HG03103 (cell line): ENCODE results near the gene RIPPLY3.
"Not testable (repeated sequence)": the region's sequence is repeated elsewhere in the genome, so short reads cannot be mapped to it uniquely, and the experiment has no call there.

Source experiments
- ATAC-seq: cut with Tn5 transposase; IDR thresholded peaks from one replicate; pipeline ENCODE4 v1.9.1; 2021; ENCODE audit warnings: low read depth; ENCODE audit not compliant: unreplicated experiment

The RIPPLY3 gene

DNA sequence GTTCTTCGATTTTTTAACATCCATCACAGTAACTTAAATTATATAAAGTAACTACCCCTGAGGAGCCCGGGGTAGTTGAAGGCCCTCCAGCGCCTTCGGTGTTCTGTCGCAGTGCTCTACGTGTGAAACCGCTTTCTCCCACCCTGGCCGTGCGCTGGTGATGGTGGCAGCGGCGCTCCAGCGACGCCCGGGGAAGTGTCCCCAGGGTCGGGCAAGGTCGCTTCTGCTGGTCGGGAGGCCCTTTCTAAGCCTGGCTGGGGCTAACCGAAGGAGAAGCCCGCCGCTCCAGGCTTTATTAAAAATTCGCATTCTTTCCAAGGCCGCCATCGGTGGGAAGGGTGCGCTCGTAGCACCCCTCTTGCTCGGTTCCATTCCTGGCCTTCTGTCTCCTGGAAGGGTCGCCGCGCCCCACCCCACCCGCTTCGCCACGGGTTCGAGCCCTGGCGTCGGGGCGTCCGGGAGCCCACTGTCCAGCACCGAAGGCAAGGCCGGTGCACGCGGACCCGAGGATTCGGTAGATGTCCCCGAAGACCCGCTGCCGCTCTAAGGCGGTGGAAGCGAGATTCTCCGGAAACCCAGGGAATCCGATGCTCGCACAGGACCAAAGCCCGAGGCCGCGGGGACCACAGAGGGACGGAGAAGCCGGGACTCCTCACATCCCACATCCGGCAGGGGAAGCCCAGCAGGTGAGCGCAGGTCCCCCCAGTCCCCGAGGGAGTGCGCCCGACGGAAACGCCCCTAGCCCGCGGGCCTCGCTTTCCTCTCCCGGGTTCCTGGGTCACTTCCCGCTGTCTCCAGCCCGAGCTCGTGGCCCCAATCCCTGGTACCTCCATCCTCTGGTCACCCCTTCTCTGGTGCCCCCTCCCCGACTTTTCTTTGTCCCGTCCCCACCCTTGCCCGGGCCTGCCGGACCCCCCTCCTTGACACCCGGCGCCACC is 685 bp upstream of the RIPPLY3 start:
- ATAC-seq, result no peak

- no peak for ATAC-seq
These were observed 2.2 kb downstream of the RIPPLY3 start for GRCh38 chr21:37008724-37009123.

GRCh38 chr21:37009740-37010341 is 3.3 kb downstream of the RIPPLY3 start:
- peak; percentile 86 for ATAC-seq

DNA sequence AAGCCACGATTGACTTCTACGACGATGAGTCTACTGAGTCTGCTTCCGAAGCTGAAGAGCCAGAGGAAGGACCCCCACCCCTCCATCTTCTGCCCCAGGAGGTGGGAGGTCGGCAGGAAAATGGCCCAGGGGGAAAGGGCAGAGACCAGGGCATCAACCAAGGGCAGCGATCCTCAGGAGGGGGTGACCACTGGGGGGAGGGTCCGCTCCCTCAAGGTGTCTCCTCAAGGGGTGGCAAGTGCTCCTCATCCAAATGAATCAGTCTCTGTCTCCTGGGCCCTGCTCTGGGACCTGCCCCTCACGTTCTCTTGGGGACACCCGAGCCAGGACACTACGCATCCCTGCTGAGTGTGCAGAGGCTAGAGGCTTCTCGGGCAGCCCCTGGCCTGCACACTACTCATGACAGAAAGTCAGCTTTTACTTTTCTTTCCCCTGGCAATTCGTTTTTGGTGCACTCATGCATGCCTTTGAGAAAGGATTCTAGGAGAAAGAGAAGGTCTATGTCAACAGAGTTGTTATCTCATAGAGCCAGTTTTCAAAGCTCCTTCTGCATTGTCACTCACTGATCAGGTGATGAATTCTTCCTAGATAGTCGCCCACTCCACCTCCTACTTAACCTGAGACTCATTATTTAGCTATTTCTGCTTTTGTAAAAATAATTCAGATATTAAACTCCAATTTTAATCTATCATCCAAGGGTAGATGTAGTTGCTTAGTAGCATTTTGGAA is 11.6 kb downstream of the RIPPLY3 start:
- no peak for ATAC-seq

- no peak for ATAC-seq
These were observed 20.0 kb downstream of the RIPPLY3 start for GRCh38 chr21:37026499-37026898.

DNA sequence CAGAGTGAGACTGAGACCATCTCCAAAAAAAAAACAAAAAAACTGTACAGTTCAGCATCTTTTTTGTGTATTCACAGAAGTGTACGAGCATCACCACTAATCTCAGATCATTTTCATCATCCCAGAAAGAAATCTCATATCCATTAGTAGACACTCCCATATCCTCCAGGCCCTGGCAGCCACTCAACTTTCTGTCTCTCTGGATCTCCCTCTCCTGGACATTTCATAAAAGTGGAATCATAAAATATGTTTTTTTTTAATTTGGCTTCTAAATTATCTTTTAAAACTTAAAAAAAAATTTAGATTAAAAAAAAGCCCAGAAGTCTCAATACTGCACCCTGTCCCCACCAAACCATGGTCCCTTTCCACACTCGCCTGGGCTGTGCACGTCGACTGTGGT is 22.1 kb downstream of the RIPPLY3 start:
- no peak for ATAC-seq

DNA sequence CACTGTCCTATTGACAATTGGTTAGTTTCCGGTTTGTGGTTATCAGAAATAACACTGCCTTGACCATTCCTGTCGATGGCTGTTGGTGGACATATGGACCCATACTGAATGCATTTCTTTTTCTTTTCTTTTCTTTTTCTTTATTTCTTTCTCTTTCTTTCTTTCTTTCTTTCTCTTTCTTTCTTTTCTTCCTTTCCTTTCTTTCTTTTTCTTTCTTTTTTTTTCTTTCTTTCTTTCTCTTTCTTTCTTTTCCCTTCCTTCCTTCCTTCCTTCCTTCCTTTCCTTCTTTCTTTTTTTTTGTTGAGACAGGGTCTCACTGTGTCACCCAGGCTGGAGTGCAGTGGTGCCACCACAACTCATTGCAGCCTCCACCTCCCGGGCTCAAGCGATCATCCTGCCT is 24.4 kb downstream of the RIPPLY3 start:
- ATAC-seq, result no peak

GRCh38 chr21:37032293-37032692 is 25.8 kb downstream of the RIPPLY3 start:
- no peak for ATAC-seq

DNA sequence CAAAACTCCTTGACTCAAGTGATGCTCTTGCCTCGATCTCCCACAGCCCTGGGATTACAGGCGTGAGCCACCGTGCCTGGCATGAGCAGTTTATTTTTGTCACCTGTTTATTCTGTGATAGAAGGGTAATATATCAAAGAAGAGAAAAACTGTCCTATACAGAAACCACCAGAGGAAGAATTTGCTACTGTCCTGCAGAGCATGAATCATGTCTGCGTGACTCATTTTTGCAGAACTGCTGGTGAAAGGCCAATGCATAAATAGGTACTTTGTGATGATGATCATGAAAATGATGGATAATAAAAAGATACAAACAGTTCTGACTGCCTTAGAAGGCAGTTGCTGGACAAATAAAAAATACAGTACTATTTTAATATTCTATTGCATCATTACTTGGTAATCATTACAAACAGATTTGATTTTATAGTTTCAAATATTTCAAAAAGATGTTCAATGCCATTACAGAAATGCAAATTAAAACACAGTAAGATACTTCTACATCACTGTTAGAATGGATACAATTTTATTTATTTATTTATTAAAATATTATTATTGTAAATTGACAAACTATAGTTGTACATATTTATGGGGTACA is 26.5 kb downstream of the RIPPLY3 start:
- ATAC-seq, result no peak

DNA sequence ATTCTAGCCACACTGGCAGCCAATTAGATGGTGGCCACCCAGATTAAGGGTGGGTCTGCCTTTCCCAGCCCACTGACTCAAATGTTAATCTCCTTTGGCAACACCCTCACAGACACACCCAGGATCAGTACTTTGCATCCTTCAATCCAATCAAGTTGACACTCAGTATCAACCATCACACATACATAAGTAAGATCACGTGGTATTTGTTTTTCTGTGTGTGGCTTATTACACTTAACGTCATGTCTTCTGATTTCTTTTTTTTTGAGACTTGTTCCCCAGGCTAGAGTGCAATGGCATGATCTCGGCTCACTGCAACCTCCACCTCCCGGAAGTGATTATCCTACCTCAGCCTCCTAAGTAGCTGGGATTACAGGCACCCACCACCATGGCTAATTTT is 27.9 kb downstream of the RIPPLY3 start:
- not testable (repeated sequence) for ATAC-seq

DNA sequence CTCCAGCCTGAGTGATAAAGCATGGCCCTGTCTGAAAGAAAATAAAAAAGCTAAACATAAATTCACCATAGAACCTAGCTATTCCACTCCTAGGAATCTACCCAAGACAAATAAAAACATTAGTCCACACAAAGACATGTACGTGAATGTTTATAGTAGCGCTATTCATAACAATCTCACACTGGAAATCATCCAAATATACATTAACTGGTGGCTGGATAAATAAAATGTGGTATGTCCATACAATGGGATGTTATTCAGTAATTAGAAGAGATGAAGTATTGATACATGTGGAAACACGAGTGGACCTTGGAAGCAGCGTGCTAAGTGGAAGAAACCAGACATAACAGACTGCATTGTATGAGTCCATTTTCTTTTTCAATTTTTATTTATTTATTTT is 29.7 kb downstream of the RIPPLY3 start:
- no peak for ATAC-seq

- ATAC-seq, result no peak
These were observed 33.0 kb downstream of the RIPPLY3 start for GRCh38 chr21:37039411-37040075.

- ATAC-seq, result no peak
These were observed 33.7 kb downstream of the RIPPLY3 start for GRCh38 chr21:37040212-37040611.

DNA sequence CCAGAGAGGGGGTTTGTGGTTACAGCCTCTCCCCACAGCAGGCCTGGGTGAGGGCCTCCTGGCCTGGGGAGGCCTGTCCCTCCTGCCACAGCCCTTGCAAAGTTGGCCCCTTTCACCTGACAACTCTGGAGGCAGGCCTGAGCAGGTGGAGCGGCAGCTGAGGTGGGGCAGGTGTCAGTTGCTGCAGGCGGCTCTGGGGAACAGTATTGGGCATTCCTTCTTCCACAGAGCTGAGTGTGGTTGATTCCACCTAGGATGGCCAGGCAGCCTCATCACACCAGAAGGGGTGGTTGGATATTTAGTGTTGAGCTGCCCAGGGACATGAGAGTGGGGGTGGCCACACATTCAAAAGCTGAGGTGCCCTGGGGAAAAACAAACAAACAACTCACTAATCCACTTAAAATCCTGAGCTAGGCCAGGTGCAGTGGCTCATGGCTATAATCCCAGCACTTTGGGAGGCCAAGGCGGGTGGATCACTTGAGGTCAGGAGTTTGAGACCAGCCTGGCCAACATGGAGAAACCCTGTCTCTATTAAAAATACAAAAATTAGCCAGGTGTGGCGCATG is 35.3 kb downstream of the RIPPLY3 start:
- ATAC-seq, result no peak

GRCh38 chr21:37043818-37044217 is 37.3 kb downstream of the RIPPLY3 start:
- no peak for ATAC-seq

DNA sequence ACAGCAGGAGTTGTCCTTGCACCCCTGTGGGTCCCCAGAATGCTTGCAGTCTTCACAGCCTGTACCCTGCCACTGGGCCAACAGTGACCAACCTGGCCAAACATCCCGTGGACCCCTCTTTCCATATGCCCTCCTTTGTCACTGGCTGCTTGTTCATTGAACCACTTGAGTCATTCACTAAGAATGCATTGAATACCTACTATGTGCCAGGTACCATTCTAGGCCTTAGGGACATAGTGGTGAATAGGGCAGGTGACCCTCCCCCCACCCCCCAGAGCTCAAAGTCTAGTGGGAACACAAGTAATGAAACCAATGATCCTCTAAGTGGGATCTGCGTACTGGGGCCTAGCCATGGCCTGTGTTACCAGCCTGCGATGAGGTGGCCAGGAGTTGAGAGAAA is 38.1 kb downstream of the RIPPLY3 start:
- ATAC-seq, result no peak

DNA sequence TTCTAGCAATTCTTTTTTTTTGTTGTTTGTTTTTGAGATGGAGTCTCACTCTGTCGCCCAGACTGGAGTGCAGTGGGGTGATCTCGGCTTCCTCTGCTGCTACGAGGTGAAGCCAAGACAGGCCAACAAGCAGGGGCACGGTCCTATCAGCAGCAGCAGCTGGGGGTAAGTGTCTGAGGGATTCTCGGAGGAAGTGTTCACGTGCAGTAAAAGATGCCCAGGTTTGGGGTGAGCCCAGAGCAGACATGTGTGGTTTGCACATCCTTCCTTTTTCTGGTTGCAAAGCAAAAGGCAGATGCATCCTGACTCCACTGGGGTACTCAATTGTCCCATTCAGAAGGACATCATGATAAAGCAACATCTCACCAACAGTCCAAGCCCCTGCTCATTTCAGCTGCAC is 38.6 kb downstream of the RIPPLY3 start:
- no peak for ATAC-seq

GRCh38 chr21:37045556-37045955 is 39.1 kb downstream of the RIPPLY3 start:
- ATAC-seq, result no peak

DNA sequence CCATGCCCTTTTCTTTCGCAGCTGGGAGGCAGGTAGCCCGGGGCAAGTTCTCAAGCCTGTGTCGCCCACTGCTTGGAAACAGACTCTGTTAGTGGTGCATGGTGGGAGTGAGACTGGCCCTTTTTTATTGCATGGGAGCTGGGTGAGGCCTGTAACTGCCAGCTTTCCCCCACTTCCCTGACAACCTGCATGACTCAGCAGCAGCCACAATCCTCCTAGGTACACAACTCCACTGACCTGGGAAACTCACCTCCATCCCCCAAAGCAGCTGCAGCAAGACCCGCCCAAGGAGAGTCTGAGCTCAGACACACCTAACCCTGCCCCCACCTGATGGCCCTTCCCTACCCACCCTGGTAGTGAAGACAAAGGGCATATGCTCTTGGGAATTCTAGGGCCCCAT is 40.6 kb downstream of the RIPPLY3 start:
- ATAC-seq, result no peak

DNA sequence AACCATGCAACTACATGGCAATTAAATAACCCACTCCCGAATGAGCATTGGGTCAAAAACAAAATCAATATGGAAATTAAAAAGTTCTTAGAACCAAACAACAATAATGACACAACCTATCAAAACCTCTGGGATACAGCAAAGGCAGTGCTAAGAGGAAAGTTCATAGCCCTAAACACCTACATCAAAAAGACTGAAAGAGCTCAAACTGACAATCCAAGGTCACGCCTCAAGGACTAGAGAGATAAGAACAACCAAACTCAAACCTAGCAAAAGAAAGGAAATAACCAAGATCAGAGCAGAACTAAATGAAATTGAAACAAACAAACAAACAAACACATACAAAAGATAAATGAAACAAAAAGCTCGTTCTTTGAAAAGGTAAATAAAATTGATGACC is 43.2 kb downstream of the RIPPLY3 start:
- not testable (repeated sequence) for ATAC-seq
